NT2/D1 (cell line): Measurements from ENCODE around the gene FLAD1.

Source experiments
- SUZ12 ChIP-seq: IDR thresholded peaks from 2 replicates; pipeline ENCODE4 v1.6.1; 2011; ENCODE audit not compliant: insufficient read length, insufficient read depth; ENCODE audit errors: extremely low read depth
- ZNF274 ChIP-seq: IDR thresholded peaks from 2 replicates; pipeline ENCODE4 v1.6.1; 2011; ENCODE audit warnings: mild to moderate bottlenecking, low read depth, low read length

DNA sequence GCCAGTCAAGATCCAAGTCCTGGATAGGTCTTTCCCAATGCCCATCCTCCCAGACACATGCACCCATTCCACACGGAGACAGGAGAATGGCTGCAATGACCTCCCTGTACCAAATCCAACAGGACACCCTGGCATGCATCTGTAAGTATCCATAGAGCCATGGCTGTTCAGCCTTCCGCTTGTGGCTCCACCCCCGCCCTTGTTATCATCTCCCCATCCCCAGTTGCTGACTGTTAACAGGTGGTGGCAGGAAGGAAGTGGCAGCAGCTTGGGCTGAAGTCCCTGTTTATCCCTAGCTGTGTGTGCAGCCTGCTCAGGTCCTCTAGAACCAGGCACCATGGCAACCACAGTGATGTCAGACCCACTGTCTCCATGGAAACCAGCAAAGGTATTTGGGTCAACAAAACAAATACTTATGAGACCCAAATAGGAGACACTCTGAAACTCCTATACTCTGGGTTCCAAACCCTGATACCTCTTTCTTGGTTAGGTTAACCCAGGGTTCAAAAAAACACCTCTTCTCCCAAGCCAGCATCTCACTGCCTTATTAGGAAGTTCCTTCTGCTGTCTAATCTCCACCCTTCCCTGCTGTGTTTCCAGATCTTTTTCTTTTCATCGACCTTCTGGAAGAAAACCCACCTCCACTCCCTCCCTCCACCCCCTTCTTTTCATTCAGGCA lies 28.0 kb upstream of the FLAD1 start:
- TF ChIP-seq SUZ12 (no peak), ZNF274 (no peak)
